HG03521 (cell line): ENCODE results near the gene NCKIPSD.

Experiments
- ATAC-seq: cut with Tn5 transposase; IDR thresholded peaks from one replicate; pipeline ENCODE4 v1.9.1; 2021; ENCODE audit warnings: mild to moderate bottlenecking, moderate library complexity; ENCODE audit not compliant: unreplicated experiment

Gene NCKIPSD

DNA sequence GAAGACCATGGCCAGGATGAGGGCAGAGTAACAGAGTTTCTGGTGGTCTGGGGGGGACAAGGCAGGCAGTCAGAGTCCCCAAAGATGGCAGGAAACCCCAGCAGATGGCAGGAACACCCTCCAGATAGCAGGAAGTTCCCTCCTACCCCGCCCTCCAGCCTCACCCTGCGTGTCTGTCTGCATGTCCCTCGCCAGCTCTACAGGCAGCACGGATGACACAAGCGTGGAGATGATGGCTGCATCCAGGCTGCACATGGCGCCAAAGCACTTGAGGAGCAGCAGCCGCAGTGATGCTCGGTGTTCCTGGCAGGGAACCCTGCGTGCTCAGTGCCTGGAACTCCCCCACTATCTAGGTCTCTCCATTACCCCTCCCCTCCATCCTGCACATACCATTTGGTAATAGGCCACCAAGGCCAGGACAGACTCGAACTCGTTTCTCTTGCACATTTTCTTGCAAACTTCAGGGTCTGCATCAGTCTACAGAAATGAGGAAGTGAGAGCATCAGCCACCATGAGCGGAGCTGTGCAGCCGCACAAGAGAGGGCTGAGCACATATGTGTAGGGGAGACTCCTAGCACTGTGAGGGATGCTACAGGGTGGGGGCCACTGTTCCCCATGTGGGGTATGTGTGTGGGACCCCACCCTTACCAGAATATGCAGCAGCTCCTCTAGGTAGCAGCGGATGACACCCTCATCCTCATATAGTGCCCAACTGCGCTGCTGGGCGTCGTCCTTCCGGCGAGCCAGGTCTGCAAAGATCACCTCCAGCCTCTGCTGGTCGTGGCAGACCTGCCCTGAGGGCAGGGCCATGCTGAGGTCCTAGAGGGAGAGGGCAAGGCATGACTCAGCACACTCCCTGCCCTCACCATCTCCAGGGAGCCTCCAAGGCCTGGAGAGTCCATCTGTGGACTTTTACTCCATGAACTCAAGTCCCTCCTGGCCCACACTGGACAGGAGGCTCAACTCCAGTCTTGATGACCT lies 6.0 kb downstream of the NCKIPSD start:
- no peak for ATAC-seq

DNA sequence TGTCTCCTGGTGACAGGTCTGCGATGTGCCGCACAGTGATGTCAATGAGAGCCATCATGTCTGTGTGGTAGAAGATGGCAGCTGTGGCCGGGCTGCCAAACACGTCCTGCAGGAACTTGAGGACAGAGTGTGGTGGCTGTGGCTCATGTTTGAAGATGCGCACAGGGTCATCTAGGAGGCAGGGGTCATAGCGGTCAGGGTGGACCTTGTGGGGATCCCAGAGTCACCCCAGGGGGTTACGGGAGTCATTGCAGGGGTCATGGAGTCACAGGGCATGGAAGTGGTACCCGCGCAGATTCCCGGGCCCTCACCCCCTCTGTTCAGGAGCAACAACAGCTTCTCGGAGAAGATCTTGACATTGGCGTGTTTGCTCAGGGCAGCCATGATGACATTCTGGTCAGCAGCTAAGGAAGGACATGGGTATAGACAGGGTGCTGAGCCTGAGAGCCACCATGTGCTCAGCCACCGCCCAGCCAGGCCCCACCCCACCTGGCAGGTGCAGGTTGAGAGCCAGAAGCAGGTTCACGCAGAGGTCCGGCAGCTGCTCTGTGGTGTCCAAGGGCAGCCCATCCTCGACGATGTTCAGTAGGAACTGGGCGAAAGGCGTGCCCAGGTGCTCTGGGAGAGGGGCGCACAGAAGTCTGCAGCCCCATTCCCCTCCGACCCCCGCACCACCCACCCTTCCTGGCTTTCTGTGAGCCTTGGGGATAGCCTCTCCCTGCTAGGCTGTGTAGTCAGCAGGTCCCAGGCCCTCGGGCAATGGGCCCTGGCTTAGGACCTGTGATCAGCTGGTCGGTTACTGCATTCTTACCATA lies 6.9 kb downstream of the NCKIPSD start:
- ATAC-seq: no peak

DNA sequence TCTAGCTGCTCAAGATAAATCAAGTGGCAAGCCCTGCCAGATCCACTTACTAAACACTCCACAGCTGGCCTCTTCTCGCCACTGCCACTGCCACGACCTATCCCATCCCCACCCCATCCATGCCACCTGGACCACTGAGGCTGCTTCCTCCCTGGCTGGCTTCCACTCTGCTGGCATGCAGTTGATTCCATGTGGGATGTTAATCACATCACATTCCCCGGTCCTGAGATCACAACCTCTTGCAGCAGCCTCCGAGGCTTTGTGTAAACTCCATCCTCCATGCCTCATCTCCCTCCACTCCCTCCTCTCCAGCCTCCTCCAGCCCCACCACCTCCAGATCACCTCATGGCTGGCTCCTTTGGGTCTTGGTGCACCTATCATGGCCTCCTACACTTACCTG lies 7.7 kb downstream of the NCKIPSD start:
- ATAC-seq: no peak

DNA sequence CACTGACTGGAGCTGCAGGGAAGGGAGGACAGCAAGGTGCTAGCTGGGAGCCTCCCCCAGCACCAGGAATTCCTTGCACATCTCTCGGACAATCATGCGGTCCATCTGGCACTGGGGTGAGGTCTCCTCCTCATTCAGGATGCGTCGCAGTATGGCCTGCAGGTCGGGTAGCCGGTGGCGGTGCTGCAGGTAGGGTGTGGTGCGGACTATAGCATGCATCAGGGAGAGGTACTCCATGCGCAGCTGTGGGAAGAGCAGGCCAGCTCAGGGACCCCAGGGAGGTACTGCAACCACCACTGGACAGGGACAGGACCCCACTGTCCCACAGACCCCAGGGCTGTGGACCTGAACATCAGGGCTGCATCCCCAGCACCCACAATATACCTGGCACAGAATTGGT lies 11.2 kb downstream of the NCKIPSD start:
- no peak for ATAC-seq

DNA sequence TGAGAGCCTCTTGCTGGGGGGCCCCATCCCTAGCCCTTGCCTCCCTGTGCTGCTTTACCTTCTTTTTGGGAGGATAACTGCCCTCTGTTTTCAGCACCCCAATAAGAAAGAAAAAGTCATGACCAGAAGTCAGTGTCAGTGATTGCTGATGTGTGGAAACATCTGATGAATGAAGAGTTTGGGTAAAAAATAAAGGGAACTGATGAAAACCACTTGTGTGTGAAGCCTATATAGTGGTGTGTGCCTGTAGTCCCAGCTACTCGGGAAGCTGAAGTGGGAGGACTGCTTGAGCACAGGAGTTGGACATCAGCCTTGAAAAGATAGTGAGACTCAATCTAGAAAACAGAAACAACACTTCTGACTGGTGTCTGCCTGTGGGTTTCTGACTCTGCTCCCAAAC lies 13.2 kb downstream of the NCKIPSD start:
- no peak for ATAC-seq

DNA sequence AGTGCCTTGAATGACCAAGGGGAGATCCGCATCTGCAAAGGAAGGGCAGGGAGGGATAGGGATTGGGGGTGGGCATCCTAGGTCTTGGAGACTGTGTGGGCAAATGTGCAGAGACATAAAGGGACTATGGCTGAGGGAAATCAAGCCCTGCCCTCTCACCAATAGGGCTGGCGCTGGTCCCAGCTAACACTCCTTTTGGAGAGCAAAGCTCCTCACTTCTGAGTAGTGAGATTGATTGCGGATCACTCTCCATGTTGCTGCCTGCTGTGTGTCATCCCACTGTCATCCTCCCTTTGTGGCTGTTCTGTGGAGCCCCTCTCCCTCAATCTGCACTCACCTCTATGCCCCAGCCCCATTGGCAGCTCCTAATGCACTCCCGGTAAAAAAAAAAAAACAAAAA lies 20.8 kb downstream of the NCKIPSD start:
- no peak for ATAC-seq

DNA sequence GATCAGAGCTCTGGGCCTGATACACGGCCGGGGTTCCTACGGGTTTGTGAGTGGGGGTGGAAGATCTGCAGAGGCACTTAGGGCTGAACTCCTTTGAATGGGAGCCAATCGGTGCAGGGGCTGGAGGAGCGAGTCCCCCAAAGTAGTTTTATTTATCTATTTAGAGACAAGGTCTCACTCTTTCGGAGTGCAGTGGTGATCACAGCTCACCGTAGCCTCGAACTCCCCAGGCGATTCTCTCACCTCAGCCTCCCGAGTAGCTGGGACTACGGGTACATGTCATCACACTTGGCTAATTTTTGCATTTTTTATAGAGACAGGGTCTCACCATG lies 21.4 kb downstream of the NCKIPSD start:
- no peak for ATAC-seq

DNA sequence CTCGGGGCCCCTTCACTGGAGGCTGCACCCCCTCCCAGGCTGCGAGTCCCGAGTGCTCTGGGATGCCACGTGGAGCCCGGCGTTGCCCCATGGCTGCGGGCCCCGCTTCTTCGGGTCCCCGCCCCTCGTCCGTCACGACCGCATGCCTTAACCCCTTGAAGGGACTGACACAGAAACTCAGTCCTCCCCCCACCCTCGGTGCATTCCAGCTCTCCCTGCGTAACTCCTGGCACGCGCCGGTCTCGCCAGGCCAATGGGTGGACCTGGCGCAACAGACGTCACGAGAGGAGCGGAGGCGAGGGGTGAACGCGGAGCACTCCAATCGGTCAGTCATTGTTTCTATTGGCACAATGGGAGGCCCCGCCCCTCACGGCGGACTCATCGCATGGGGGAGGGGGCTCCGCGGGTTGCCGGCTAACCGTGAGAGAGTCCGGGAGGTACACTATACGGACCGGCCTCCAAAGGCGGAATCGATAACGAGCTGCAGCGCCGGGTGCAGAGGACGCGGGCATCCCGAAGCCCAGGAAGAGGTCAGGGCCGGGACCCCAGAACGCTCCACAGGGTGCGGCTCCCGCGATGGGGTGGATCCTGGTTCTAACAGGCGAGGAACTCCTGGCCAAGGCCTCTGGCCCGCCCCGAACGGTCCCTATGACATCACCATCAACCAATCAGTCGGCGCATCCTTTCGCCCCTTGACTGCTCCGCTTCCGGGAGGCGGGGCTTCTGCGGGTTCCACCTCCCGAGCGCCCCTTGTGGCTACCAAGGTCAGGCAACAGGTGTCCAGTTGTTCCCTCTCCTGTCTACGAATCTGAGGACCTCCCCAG lies 22.0 kb downstream of the NCKIPSD start:
- ATAC-seq: peak; percentile 81

DNA sequence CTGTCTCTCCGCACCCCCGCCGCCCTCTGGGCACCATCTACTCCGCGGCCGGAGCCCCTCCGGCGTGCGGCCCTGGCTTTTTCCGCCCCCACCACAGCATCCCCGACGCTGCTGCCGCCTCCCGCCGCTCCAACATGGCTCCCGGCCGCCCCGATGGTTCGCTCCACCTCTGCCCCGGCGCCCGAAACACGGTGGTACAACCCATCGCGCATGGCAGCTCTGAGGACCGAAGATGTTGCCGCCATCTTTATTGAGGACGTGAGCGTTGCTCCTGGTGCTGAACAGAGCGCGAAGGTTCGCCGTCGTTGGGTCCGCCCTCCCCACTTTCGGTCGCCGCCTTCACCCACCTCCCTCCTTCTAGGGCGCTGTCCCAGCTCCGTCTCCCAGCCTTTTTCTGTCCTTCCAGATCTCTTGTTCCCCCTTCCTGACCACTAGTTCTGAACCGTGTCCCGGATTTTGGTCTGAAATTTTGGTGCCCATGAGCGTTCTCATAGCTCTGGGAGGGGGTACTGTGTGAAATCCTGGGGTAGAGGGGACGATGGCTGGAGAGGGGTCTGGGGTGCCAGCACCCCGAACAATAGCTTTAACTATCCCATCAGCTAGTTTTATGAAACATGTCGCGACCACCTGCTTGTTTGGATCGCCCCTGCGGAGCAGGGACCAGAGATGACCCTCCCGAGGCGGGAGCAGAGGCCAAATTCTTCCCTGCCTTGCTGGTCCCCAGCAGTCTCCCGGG lies 22.8 kb downstream of the NCKIPSD start, which contains the start of gene CELSR3:
CELSR3 (minus strand) TSS at position 134 of the 736 bp plus-strand sequence. CDS start 252 bp downstream, outside the sequence.
- ATAC-seq: no peak

DNA sequence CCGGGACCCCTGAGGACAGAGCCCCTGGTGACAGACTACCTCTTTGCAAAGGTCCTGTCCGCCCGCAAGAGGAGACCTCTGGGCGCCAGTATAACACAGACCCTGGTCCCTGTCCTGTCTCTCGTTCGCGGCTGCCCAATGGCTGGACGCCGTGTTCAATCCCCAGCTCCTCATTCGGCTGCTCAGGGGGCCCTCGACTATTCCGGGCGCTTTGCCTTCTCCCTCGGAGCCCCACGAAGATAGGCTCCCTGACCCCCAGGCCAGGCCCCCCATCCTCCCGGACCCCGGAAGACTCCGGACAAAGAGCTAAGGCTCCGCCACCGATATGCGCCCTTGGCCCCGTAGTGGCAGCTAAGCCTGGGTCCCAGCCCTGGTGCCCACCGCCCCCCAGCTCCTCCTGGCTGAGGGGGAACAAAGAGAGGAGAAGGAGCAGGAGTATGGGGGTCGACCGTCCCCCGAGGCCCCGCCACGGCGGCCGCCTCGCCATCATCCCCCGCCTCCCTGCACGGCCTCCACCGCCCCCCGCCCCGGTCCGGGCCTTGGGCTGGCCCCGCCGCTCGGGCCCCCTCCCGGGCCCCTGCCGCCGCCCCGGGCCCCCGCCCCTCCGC lies 23.5 kb downstream of the NCKIPSD start:
- ATAC-seq: no peak

DNA sequence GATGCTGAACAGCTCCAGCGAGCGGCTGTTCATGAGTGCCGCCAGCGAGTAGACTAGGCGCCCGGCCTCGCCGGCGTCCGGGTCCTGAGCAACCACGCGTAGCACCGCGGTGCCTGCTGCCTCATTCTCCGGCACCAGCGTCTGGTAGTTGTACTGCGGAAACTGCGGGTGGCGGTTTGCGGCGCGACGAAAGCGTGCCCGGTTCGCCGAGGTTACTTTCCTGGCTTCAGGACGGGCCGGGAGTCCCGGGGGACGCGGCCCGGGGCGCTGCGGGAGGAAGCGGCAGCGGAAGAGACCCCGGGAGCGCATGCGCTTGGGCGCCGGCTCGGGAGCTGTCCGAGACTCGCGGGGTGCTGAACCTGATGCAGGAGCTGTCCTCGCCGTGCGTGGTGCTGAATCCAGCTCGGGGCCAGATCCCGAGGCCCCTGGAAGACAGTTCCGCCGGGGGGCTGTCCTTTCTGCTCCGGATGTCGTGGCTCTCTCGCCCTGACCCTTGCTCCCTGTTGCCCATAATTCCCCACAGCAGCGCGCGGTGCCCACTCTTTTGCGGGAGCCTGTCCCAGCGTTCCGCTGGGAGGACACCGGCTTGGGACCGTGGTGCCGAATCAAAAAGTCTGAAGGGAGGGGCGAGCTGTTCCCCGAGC lies 24.1 kb downstream of the NCKIPSD start:
- ATAC-seq: no peak

DNA sequence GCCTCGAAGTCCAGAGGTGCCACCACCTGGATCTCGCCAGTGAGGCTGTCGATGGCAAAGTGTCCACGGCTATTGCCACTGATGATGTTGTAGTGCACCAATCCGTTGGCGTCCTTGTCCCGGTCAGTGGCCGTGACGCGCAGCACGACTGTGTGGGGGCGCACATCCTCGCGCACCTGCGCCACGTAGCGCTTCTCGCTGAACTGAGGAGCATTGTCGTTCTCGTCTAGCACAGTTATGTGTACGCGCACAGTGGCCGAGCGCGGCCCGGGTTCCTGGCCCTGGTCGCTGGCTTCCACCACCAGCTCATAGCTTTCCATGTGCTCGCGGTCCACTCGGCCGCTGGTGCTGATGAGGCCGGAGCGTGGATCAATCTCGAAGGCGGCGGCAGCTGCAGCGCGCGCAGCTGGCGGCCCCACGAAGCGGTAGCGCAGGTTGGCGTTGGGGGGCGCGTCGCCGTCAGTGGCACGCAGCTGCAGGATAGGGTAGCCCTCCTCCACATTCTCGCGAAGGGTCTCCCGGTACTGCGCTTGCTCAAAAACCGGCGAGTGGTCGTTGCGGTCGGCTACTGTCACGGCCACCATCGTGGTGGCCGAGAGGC lies 24.8 kb downstream of the NCKIPSD start:
- no peak for ATAC-seq

DNA sequence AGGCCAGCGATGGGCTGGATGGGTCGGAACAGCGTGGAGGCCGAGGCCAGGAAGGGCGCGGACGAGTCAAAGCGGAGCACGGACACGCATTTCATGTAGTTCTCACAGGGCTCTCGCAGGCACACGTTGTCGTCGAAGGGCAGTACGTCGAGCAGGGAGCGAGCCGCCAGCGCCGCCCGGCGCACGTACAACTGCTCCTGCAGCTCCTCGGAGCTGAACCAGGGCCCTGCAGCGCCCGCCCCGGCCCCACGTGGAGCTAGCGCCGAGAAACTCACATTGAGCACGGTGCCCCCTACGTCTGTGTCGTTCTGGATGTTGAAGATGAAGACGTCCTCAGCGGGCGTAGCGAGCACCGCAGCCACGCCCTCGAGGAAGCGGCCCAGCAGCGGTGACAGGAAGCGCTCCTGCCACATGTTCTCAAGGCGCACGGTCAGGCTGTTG lies 28.9 kb downstream of the NCKIPSD start:
- no peak for ATAC-seq

DNA sequence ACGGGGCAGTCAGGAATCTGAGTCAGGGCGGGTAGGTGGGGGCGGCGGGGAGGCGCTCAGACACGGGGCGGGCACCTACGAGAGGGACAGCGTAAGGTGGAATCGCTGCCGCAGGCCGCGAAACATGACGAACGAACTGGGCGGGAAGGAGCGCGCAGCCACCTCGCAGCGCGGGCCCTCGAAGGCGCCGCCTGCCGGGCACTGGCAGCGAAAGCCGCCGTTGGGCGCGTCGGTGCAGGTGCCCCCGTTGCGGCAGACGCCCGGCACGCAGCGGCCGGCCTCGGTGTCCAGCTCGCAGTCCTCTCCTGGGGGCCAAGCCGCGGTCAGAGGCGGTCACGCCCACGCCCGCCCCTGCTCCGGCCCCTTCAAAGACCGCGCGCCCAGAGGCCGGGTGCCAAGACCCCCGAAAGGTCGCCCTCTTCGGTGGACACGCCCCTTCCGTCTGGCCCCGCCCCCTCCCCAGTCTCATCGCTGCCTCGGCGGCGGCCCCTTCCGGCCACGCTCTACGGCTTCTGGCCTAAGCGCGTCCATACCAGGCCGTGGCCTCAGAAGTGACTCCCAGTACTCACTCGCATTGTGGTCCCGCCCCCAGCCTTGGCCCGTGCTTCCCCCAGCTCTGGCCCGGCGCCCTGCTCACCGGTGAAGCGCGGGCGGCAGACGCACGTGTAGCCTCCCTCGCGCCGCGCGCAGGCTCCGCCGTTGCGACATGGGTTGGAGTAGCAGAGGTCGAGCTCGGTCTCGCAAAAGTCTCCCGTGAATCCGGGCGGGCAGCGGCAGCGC lies 29.5 kb downstream of the NCKIPSD start:
- ATAC-seq: peak; percentile 47

DNA sequence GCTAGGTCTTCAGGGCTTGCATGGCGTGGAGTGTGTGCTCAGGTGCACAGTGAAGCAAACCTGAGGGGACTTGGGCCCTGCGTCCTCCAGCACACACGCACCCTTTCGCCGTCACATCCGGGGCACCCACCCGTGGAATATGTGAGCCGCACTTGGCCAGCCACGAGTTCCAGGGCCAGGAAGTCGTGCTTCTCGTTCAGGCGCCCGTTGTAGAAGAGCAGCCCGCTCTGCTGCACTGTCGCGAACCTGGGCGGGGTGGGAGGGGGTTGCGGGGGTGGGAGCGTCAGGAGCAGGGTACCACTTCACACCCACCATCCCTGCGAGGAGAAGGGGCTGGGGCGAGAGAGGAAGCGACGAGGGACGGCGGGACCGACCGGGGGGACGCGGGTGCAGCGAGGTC lies 30.1 kb downstream of the NCKIPSD start:
- ATAC-seq: no peak

DNA sequence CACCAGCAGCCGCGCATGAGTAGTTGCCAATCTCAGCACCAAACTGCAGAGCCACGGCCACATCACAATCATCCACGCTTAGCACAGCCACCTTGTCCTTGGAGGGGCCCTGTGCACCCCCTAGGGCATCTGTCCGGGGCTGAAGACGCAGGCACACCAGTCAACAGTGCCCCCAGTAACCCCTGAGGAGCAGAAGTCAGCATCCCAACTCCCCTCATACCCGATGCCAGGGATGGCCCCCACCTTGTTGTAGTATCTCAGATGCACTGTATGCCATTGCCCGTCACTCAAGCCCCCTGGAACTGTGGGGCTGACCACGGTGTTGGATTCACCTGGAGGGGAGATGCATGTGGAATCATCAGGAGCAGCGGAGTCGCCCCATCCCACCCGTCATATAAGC lies 30.7 kb downstream of the NCKIPSD start:
- no peak for ATAC-seq

DNA sequence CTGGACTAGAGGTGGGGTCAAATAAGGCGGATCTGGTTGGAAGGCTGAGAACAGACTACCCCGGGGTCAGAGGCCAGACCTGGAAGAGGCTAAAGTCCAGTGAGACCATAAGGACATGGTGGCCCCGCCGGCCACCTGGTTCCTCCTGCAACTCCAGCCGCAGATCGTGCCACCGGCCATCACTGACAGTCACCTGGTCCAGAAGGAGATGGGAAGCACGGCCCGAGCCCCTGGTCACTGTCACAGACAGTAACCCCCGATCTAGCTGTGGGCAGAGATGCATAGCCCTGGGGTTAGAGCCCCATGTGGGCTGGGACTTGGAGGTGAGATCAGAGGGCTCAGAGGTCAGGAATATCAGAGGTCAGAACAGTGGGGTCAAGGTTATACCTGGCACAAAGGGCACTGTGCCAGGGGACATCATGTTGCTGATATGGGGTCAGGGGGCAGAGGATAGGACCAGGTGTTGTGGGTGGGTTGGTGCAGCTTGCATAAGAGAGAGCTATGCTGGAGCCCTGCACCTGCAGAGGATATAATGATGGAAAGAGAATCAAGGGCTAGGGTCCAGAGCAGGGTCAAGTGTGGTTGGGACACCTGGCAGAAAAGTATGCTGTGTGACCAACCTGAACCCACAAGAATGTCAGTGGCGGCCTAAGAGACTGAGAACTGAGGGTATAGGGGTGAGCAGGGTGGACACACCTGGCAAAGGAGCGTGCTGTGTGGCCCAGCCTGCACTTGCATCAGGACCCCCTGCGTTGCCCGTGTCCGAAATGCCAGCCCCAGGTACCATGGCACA lies 32.6 kb downstream of the NCKIPSD start:
- no peak for ATAC-seq
